ENCODE data around the gene ADGRA1.

ADGRA1 gene

DNA sequence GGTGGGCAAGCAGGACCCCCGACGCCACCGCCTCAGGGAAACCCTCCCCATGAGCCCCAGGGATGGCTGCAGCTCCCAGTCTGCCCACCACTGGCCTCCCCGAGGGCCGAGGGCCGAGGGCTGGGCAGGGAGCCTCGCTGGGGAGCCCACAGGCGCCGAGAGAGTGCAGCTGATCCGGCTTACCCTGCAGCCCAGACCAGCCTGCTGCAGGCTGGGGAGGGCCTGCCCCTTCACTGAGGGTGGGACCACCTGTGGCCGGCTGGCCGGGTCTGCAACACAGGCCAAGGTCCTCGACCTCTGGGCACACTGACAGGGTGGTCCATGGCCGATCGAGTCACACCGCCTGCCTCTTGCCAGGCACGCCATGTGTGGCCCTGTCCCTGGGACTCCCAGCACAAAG is 27.3 kb upstream of the ADGRA1 start:
- no peak for DNase-seq
- intact Hi-C loops (cut with DNase I; ENCODE audit: low total_unique reads): no loop called here
- TF ChIP-seq, protein P1, sequence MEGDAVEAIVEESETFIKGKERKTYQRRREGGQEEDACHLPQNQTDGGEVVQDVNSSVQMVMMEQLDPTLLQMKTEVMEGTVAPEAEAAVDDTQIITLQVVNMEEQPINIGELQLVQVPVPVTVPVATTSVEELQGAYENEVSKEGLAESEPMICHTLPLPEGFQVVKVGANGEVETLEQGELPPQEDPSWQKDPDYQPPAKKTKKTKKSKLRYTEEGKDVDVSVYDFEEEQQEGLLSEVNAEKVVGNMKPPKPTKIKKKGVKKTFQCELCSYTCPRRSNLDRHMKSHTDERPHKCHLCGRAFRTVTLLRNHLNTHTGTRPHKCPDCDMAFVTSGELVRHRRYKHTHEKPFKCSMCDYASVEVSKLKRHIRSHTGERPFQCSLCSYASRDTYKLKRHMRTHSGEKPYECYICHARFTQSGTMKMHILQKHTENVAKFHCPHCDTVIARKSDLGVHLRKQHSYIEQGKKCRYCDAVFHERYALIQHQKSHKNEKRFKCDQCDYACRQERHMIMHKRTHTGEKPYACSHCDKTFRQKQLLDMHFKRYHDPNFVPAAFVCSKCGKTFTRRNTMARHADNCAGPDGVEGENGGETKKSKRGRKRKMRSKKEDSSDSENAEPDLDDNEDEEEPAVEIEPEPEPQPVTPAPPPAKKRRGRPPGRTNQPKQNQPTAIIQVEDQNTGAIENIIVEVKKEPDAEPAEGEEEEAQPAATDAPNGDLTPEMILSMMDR (IDR thresholded peaks at IDR 0.05): no peak
- Histone ChIP-seq H3K9me3 (no peaks in the 10 kb centered on the region), H3K27me3 (peaks cover 0 to 36% of the 10 kb centered on the region in 2 donors), H3K27ac (no peak overlapping the region), H3K36me3 (no peaks in the 10 kb centered on the region), H3K4me1 (no peaks in the 10 kb centered on the region), H3K4me3 (no peak overlapping the region)

DNA sequence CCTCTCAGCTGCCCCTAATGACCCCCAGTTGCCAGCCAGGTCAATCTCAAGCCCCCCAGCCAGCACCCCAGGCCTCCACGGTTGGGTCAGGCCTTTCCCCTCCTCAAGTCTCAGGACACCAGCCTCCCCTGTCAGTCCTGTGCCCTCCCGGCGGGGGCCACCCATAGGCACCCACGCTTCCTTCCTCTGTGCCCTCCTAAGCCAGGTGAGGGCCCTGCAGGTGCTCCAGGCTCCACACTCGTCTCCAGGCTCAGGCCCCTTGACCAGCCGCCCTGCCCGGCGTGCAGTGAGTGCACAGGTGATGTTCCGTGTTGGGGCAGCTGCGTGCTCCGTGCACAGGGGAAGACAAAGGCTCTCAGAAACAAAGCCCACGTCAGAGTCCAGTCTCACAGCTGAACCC is 26.8 kb upstream of the ADGRA1 start:
- intact Hi-C loops (cut with DNase I; ENCODE audit: low total_unique reads): no loop called here
- no peaks in the 10 kb centered on the region for H3K4me1 ChIP-seq
- H3K27ac ChIP-seq: no peak overlapping the region
- no peak for DNase-seq
- peaks cover 0 to 32% of the 10 kb centered on the region in 2 donors for H3K27me3 ChIP-seq
- TF ChIP-seq, protein P1 (IDR thresholded peaks at IDR 0.05): no peak
- no peaks in the 10 kb centered on the region for H3K9me3 ChIP-seq
- no peak overlapping the region for H3K4me3 ChIP-seq
- H3K36me3 ChIP-seq: no peaks in the 10 kb centered on the region

DNA sequence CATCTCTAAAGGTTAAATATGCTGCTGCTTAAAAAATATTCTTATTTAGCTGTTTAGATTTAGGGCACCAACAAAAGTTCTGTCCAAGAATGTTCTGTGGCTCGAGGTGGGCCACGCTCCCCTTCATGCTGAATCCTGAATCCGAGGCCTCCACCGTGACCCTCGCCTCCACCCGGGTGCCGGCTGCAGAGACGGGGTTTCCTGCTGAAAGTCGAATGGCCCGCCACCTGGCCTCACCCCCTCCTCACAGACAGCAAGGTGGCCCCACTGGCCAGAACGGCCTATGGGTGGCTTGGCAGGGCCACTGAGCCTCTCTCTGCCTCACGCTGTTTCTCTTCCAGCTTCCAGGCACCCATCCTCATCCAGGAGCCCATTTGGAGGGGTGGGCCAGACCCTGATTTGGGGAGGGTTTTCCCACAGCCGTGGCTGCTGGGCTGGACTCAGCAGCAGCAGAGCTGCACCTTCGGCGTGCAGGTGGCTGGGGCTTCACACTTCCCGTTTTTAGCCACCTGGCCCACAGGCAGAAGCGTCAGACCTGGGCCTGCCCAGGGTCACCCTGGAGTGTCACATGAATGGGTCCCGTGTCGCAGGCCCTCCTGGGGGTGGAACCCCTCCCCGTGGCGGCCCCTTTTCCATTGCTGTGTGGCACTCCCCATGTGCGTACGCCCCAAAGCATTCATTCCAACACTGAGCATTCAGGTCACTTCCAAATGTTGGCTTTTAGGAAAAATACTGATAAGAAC is 26.3 kb upstream of the ADGRA1 start:
- no peak overlapping the region for H3K4me3 ChIP-seq
- H3K4me1 ChIP-seq: no peaks in the 10 kb centered on the region
- no peaks in the 10 kb centered on the region for H3K36me3 ChIP-seq
- H3K27ac ChIP-seq: no peak overlapping the region
- DNase-seq: no peak
- no peaks in the 10 kb centered on the region for H3K9me3 ChIP-seq
- H3K27me3 ChIP-seq: peaks cover 0 to 26% of the 10 kb centered on the region in 2 donors
- TF ChIP-seq, protein P1 (IDR thresholded peaks at IDR 0.05): no peak
- intact Hi-C loops (cut with DNase I; ENCODE audit: low total_unique reads): no loop called here

DNA sequence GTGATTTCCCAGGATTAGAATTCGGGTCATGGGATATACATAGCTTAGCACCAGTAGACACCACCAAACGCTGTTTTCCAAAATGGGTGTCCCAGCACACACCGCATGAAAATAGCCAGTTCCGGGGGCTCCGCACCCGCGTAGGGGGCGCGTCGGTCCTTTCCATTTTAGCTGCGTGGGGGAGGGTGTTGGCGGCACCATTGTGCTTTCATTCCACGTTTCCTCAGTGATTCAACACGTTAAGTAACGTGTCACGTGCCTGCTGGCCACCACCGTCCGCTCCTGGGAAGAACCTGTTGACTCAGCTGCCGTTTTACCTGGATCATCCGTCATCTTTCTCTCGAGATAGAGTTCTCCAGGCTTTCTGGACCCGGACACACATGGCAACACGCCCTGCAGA is 25.6 kb upstream of the ADGRA1 start:
- no peak overlapping the region for H3K27ac ChIP-seq
- no peak for DNase-seq
- no peak overlapping the region for H3K4me3 ChIP-seq
- peaks cover 0 to 4% (median 0%) of the 10 kb centered on the region in 4 donors for H3K4me1 ChIP-seq
- H3K36me3 ChIP-seq: no peaks in the 10 kb centered on the region
- TF ChIP-seq, protein P1 (IDR thresholded peaks at IDR 0.05): no peak
- intact Hi-C loops (cut with DNase I; ENCODE audit: low total_unique reads): no loop called here
- H3K27me3 ChIP-seq: peaks cover 0 to 21% of the 10 kb centered on the region in 2 donors
- no peaks in the 10 kb centered on the region for H3K9me3 ChIP-seq

DNA sequence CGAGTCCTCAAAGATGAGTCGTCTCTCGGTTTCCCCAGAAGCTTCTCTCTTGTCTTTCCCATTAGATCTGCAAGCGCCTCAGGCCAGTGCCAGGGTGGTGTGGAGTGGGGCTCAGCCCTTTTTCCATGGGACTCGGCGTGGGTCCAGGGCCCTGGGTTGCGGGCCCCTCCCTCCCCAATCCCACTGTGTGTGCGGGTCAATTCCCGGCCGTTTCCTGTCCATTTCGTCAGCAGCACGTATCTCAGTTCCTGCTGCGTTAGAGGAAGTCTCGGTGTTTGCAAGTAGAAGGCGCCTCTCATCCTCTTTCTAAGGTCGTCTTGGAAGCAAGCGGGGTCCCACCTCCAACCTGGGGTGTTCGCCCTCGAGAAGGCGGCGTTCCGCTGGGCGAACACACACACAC is 25.1 kb upstream of the ADGRA1 start:
- Histone ChIP-seq H3K4me1 (peaks cover 0 to 9% (median 2%) of the 10 kb centered on the region in 4 donors), H3K27ac (no peak overlapping the region), H3K36me3 (no peaks in the 10 kb centered on the region), H3K4me3 (no peak overlapping the region), H3K27me3 (peaks cover 0 to 20% of the 10 kb centered on the region in 2 donors), H3K9me3 (no peaks in the 10 kb centered on the region)
- TF ChIP-seq, protein P1 (IDR thresholded peaks at IDR 0.05): no peak
- intact Hi-C loops (cut with DNase I; ENCODE audit: low total_unique reads): no loop called here
- DNase-seq: no peak

Measured in tibial artery (tissue), 4 donors.